HG03039 (cell line): Measurements from ENCODE around the gene SDE2.
"Not testable (repeated sequence)": the region's sequence is repeated elsewhere in the genome, so short reads cannot be mapped to it uniquely, and the experiment has no call there.

ENCODE experiments used
- ATAC-seq: cut with Tn5 transposase; IDR thresholded peaks from one replicate; pipeline ENCODE4 v1.9.1; 2021; ENCODE audit warnings: mild to moderate bottlenecking, moderate library complexity; ENCODE audit not compliant: unreplicated experiment

Gene SDE2

GRCh38 chr1:225945564-225945963 is 53.6 kb downstream of the SDE2 start:
- no peak for ATAC-seq

DNA sequence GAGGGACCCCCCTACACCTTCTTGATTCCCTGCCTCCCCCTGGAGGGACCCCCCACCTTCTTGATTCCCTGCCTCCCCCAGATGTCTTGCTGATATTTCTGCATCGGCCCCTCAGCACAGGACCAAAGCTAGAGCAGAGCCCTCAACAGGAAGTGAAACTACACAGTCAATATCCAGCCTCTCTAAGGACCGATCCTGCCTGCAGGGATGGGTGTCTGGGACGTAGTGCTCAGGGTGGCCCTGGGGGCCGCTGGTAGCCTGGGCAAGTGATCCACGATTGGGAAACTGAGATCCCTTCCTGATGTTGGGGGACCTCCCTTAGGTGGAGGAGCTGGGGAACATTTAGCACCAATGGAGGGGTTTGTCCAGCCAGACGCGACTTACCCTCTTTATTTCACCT is 54.2 kb downstream of the SDE2 start:
- ATAC-seq: no peak

DNA sequence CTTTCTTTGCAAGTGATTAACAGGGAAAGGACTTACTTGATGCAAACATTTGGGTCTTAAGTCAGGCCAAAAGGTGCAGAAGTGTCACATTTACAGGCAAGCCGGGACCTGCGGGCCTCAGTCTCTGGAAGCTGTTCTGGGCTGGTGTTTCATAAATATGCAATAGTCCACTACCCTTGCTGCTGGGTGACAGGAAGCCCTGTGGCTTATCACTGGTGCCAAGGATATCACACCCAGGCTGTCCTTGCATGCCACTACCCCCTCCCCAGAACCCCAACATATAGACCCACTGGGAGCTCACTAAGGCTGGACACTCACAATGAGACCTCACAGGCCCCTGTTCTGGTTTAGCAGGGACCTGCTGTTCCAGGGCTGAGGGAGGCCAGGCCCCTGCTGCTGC is 54.8 kb downstream of the SDE2 start:
- no peak for ATAC-seq

DNA sequence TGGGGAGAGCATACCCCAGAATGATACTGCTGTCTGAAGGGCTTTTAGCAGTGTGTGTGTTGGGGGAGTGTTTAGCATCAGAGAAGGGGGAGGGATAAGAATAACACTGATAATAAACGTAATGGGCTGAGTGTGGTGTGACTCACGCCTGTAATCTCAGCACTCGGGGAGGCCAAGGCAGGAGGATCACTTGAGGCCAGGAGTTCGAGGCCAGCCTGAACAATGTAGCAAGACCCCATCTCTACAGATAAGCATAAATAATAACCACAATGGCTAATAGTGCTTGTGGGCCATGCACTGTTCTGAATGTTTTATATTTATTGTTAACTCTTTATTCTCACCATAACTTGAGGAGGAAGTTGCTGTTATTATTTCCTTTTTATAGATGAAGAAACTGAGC is 55.6 kb downstream of the SDE2 start:
- ATAC-seq: no peak

GRCh38 chr1:225942574-225942973 is 56.6 kb downstream of the SDE2 start:
- ATAC-seq: no peak

GRCh38 chr1:225941942-225942222 is 57.3 kb downstream of the SDE2 start:
- ATAC-seq: no peak

GRCh38 chr1:225941187-225941941 is 57.8 kb downstream of the SDE2 start, which contains the start of gene LEFTY2:
TSS of gene LEFTY2 (minus strand) at chr1:225941220. CDS start at chr1:225941140, 80 bp downstream.
- ATAC-seq: no peak

DNA sequence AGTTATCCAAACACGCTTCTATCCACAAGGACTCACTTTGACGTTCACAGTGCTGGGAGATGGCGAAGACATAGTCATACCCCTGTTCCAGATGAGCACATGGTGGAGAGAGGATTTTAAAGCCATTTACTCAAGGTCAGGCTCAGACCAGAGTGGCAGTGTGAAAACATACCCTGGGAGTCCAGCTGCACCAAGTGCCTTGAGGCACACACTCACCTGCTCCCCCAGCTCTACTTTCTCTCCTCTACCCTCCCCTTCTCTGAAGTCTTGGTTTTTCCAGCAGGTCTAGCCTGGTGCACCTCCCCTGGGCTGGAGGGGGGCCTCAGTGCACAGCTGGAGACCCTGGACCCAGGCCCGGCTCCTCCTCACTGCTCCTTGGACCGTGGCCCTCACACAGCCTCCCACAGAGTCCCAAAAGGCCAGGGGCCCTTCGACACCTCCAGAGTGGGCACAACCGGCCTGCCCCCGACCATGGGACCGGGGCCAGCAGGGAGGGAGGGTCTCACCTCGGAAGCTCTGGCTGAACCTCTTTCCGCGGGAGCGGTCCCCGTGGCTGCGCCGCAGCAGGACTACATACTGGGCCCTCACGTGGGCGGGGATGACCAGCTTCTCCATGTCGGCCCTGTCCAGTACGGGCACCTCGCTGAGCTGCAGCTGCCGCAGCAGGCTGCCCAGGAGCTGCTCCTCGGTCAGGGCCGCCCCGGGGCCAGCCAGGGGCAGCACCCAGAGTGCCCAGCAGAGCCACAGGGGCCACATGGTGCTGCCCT is 58.6 kb downstream of the SDE2 start:
- no peak for ATAC-seq

GRCh38 chr1:225939939-225940310 is 59.2 kb downstream of the SDE2 start:
- not testable (repeated sequence) for ATAC-seq

DNA sequence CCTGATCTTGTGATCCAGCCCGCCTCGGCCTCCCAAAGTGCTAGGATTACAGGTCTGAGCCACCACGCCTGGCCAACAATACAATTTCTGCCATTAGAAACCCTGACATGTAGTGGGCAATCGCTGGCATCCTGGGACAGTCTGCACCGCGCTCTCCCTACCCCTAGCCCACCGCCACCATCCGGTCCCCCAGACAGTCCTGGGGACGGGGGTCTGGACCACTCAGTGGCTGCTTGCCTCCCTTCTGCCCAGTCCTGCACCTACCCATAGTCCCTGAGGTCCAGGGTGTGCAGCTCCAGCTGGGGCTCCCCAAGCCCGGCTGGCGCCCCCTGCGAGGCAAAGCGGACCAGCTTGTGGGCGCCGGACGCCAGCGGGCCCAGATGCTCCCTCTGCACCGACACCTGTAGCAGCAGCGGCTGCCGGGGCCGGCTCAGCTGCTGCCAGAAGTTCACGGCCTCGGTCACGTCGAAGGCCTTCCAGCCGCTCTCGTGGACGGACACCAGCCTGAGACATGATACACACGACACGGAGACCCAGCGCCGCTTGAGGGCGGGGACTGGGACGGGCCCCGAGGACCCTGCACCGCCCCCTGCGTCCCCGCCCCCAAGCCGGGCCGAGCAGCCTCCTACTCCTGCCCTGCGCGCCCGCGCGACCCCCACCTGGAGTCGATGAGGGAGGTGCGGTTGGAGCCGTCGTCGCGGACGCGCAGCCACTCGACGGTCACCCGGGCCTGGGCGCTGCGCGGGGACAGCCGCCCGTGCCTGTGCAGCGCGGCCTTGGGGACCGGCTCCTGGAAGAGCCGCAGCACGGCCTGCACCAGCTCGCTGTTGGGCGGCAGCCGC is 59.8 kb downstream of the SDE2 start:
- ATAC-seq: not testable (repeated sequence)

GRCh38 chr1:225937048-225937968 is 61.8 kb downstream of the SDE2 start:
- no peak for ATAC-seq

DNA sequence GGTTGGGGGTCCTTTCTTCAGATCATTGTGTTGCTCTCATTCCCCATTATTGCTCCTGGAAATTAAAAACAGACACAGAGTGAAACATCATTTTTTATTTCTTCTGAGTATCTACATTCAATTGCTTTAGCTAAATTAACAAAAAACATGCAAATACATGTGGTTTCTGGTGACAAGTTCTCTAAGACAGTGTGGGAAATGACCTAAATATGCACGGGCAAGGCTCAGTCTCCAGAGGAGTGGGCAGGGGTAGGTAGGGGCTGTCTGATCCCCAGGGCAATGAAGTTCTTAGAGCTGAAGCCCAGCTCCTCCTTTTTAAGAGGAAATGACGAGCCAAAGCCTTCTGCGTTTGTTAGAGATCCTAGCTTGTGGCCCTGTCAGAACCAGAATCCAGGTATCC is 62.6 kb downstream of the SDE2 start:
- ATAC-seq: no peak

DNA sequence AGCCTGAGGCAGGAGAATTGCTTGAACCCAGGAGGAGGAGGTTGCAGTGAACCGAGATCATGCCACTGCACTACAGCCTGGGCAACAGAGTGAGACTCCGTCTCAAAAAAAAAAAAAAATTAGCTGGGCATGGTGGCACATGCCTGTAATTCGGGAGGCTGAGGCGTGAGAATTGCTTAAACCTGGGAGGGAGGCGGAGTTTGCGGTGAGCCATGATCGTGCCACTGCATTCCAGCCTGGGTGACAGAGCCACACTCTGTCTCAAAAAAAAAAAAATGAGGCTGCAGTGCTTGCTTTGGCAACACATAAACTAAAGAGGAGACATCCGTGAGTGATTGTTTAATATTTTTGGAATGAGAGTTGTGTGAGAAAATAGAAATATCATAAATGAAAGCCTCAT is 63.1 kb downstream of the SDE2 start:
- not testable (repeated sequence) for ATAC-seq

DNA sequence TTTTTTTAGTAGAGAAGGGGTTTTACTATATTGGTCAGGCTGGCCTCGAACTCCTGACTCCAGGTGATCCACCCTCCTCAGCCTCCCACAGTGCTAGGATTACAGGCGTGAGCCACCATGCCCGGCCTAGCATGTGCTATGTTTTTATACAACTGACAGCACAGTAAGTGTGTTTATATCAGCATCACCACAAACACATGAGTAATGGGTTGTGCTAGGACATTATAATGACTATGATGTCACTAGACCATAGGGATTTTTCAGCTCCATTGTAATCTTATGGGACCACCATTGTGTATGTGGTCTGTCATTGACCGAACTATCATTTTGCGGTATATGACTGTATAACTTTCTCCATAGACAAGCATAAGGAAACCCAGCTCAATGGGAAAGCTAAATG is 64.4 kb downstream of the SDE2 start:
- no peak for ATAC-seq

DNA sequence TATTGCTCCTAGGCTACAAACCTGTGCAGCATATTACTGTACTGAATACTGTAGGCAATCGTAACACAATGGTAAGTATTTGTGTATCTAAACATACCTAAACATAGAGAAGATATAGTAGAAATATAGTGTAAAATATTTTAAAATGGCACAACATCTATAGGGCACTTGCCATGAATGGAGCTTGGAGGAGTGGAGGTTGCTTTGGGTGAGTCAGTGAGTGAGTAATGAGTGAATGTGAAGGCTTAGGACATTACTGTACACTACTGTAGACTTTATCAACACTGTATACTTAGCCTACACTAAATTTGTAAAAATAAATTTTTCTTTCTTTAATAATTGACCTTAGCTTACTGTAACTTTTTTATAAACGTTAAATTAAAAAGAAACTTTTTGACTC is 66.1 kb downstream of the SDE2 start:
- ATAC-seq: no peak
